GM21717 (cell line): Measurements from ENCODE around the gene TESK2.

Experiments
- ATAC-seq: cut with Tn5 transposase; IDR thresholded peaks from one replicate; pipeline ENCODE4 v1.9.1; 2021; ENCODE audit warnings: mild to moderate bottlenecking, moderate library complexity; ENCODE audit not compliant: unreplicated experiment

Gene TESK2

DNA sequence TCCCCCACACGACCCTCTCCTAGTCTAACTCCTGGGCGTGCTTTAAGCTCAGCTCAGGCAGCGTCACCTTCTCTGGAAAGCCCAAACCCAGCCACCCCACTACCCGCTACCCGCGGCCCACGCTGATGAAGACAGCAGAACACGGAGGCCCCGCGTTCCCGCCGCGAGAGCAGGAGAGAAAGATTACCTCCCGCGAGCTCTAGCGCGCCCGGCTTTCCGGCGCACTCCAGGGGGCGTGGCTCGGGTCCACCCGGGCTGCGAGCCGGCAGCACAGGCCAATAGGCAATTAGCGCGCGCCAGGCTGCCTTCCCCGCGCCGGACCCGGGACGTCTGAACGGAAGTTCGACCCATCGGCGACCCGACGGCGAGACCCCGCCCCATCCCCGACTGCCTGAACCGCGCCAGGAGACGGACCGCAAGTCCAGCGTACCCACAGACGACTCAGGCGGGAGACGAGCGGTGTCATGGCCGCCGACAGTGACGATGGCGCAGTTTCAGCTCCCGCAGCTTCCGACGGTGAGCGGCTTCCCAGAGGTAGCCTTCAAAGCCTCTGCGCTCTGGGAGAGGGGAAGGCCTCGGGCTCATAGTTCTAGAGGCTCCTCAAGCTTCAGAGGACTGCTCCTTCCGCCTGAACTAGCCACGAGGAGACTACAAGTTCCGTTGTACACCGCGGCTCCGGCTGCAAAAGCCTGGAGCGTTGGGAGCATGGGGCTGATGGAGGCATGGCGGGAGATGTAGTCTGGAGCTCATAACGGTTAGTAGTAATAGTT, 151.0 kb downstream of the TESK2 start, which contains the start of the genes MUTYH and TOE1:
Gene MUTYH (minus strand): TSS at position 652 of the 770 bp plus-strand sequence. CDS start 5,935 bp downstream, outside the sequence.
Gene TOE1 (plus strand): TSS at position 382 of the 770 bp plus-strand sequence. CDS start 83 bp downstream, at position 465.
- ATAC-seq: peak; percentile 83

DNA sequence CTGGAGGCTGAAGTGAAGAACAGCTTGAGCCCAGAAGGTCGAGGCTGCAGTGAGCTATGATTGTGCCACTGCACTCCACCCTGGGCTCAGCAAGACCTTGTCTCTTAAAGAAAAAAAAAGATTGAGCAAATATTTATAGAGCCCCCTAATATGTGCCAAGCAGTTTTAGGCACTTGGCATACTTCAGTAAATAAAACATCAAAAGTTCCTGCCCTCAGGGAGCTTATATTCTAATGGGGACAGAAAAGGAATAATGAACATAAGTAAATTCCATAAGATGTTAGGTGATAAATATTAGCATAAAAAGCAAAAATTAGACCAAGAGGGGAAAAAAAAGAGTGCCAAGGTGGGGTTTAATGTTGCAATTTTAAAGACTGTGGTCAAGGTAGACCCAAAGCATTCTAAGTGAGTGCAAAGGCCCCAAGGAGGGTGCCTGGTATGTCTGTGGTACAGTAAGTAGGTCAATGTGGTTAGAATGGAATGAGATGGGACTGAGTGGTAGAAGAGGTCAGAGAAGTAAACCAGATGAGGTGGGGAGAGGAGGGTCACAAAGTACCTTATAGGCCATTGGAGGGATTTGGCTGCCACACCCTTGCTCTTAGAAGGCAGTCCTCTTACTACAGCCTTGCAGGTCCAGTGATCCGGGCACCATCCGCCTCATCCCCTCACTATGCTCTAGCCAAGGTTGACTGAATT, 153.2 kb downstream of the TESK2 start:
- ATAC-seq: no peak

DNA sequence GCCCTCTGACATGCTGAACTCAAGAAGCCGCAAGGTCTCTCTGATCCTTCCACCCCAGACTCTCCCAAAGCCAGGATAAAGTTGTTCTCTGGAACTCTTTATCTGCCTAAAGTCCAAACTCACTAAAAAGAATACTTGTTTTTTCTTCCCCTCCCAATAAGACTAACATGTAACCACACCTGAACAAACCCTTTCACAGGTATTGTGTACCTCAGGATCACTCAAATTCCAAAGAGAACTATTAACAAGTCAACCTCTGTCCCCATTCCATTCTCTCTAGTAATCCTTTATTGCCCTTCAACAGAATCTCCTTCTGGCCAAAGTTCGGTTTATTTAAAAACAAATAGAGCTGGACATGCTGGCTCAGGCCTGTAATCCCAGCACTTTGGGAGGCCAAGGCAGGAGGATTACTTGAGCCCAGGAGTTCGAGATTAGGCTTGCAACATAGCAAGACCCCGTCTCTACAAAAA, 155.1 kb downstream of the TESK2 start:
- no peak for ATAC-seq

- no peak for ATAC-seq
Observed at GRCh38 chr1:45334308-45335245, 156.4 kb downstream of the TESK2 start.

GRCh38 chr1:45332346-45332720, 158.6 kb downstream of the TESK2 start:
- no peak for ATAC-seq

DNA sequence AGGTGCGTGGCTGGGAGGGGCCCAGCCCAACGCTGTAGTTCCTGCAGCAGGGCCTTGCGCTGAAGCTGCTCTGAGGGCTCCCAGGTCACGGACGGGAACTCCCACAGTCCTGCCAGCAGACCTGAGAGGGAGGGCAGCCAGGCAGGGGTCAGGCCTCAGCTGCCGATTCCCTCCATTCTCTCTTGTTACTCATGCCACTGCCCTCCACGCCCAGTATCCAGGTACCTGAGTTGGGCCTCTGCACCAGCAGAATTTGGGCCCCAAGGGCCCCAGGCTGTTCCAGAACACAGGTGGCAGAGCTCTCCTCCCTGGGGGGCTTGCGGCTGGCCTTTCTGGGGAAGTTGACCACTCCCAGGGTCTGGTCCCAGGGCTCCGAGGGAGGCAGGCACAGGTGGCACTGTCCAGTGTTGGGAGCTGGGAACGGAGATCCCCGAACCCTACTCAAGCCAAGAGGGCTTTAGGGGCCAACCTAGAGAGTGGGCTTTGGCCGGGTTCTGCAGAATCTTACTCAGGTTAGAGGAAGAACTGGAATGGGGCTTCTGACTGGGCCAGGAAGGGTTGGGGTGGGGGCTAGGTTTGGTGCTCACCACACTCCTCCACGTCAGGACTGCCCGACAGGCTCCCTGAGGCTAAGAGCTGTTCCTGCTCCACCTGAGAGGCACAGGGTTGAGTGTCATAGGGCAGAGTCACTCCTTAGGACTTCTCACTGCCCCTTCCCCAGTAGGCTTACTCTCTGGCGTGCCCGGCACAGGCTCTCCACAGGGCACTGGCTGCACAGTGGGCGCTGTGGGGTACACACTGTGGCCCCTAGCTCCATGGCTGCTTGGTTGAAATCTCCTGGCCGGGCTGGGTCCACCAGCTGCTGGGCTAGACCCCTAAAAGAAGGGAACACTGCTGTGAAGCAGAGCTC, 159.3 kb downstream of the TESK2 start:
- no peak for ATAC-seq

DNA sequence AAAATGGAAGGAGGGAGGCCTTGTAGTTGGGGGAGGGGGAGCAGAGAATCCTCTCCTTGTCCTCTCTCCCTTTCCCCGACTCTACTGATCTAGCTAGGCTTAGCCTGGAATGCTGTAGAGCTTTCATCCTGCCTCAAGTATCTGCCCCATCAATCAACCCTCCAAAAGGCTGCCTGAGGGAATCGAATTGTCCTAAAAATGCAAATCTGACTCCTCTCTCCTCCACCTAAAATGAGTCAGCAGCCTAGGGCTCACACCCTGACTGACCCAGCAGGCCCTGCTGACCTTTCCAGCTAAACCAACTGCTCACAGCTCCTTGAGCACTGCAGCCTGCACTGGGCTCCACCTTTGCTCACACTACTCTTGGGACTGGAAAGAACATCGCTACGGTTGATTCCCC, 161.5 kb downstream of the TESK2 start:
- no peak for ATAC-seq

DNA sequence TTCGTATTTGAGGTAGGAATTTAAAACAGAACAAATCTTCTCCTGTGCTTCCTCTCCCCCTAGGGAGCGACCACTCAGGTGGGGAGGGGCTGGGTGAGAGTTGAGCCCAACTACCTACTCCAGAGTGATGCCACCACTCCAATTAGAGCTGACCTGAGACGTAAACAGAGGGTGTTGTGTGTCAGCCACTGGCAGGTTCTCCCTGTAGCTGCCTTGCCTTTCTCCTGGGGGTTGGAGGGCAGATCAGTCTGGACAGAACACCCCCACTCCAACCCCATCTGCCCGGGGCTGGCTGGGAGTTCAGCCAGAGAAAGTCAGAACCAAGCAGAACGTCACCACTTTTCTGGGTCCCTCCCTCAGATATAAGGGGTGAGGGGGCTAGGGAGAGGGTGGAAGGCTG, 162.3 kb downstream of the TESK2 start:
- ATAC-seq: no peak

GRCh38 chr1:45327644-45328515, 163.1 kb downstream of the TESK2 start:
- ATAC-seq: no peak

DNA sequence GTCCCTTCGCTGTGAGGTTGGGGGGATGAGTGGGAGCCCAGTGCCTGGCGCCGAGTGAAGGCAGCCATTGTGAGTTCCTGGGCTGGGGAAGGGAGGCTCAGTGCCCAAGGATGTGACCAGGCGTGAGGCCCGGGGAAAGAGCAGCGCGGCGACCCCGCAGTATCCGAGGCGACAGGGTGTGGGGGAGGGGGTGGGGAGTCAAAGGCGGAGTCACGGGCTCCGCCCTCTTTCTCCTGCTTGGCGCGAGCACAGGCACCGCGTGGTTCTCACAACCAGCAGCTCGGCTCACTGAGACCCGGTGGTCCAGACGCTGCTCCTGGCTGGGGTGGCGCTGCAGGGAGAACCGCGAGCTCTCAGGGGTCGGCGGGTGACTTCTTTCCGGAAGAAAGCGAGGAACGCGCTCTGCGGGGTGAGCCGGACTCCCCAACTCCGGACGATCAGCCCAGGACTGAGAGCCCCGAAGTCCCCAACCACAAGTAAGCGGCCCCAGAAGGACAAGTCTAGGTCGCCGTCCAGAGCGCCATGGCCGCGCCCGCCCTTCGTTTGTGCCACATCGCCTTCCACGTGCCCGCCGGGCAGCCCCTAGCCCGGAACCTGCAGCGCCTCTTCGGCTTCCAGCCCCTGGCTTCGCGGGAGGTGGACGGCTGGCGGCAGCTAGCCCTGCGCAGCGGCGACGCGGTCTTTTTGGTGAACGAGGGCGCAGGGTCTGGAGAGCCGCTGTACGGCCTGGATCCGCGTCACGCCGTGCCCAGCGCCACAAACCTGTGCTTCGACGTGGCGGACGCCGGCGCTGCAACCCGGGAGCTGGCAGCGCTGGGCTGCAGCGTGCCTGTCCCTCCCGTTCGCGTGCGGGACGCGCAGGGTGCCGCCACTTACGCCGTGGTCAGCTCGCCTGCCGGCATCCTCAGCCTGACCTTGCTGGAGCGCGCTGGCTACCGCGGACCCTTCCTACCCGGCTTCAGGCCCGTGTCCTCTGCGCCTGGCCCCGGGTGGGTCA, 164.0 kb downstream of the TESK2 start, which contains the start of gene HPDL:
Gene HPDL (plus strand): TSS at position 269 of the 997 bp plus-strand sequence. CDS start 254 bp downstream, at position 523.
- ATAC-seq: peak; percentile 58

GRCh38 chr1:45325851-45326506, 165.0 kb downstream of the TESK2 start:
- ATAC-seq: no peak

- no peak for ATAC-seq
Observed at GRCh38 chr1:45322486-45323040, 168.4 kb downstream of the TESK2 start.

GRCh38 chr1:45321444-45321843, 169.5 kb downstream of the TESK2 start:
- no peak for ATAC-seq

DNA sequence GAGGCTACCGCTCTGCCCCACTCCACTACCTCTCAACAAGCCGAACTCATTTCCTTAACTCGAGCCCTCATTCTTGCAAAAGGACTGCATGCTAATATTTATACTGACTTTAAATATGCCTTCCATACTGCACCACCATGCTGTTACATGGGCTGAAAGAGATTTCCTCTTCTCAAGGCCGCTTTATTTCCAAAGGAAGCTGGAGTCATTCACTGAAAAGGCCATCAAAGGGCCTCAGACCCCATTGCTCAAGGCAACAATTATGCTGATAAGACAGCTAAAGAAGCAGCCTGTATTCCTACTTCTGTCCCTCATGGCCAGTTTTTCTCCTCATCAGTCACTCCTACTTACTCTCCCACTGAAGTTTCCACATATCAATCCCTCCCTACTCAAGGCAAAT, 171.2 kb downstream of the TESK2 start:
- ATAC-seq: no peak

DNA sequence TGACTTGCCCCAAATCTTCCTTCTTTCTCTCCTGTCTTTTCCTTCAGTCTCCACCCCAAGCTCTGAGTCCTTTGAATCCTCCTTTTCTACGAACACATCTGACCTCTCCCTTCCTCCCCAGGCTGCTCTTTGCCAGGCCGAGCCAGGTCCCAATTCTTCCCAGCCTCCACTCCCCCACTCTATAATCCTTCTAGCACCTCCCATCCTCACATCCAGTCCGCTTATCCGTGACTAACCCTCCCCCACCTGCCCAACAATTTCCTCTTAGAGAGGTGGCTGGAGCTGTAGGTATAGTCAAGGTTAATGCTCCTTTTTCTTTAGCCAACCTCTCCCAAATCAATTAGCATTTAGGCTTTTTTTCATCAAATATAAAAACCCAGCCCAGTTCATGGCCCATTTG, 173.8 kb downstream of the TESK2 start:
- no peak for ATAC-seq

GRCh38 chr1:45314266-45314665, 176.7 kb downstream of the TESK2 start:
- ATAC-seq: no peak

GRCh38 chr1:45306905-45307304, 184.1 kb downstream of the TESK2 start:
- no peak for ATAC-seq
